Amygdala (tissue), 56 donors: Measurements from ENCODE around the gene CIDEC.
"Not testable (repeated sequence)": the region's sequence is repeated elsewhere in the genome, so short reads cannot be mapped to it uniquely, and the experiment has no call there.

Experiments
- DNase-seq, 56 donors: peaks; one replicate each; lab custom pipeline; 2025; lab: John Stamatoyannopoulos, UW

The CIDEC gene

DNA sequence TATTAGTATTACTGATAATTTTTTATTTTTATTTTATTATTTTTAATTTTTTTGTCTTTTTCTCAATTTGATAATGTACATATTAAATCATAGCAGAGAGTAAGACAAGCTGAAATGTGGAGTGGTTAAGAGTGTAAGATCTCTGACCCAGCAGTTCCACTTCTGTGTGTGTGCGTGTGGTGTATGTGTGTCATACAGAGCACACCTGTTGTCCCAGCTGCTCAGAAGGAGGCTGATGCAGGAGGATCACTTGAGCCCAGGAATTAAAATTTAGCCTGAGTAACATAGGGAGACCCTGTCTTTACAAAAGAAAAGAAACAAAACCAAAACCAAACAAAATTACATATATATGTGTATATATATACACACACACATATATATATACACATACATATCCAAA lies 1.4 kb upstream of the CIDEC start:
- DNase-seq = no peak

DNA sequence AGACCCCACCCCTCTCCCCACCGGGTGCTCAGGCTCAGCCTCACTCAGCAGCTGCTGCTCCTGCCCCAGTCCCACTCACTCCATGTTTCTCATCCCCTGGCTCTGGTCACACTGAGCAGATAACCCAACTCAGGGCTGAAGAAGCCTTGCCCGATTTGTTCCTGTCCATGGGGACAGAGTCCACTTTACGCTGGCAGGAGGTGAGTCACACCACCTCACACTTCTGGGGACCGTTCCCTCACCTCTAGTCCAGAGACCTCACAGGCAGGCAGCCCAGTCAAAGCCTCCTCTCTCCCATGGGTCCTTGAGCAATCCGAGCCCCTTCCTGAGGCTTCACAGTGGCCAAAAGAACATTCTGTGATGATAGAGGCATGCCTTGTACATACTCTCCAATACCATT lies 1.4 kb downstream of the CIDEC start:
- DNase-seq = no peak

DNA sequence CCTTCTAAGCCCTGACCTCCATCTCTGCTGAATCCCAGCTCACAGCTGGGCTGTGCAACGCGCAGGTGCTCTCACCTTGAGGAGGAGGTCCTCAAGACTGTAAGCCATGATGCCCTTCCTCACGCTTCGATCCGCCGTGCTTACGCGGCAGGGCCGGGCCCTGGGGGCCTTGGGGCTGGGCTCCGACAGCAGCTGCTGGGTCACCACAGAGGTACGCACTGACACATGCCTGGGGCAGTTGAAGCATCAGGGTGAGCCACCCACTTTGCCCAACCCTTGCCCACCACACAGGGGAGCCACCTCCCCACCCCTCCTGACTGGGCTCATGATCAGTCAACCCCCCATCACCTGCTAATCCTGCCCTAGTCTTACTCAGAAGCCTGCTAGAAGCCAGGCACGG lies 3.1 kb downstream of the CIDEC start:
- DNase-seq = no peak

DNA sequence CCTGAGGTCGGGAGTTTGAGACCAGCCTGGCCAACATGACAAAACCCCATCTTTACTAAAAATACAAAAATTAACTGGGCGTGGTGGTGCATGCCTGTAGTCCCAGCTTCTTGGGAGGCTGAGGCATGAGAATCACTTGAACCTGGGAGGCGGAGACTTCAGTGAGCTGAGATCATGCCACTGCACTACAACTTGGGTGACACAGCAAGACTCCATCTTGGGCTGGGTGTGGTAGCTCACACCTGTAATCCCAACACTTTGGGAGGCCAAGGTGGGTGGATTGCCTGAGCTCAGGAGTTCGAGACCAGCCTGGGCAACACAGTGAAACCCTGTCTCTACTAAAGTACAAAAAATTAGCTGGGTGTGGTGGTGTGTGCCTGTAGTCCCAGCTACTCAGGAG lies 3.8 kb downstream of the CIDEC start:
- DNase-seq = not testable (repeated sequence)

DNA sequence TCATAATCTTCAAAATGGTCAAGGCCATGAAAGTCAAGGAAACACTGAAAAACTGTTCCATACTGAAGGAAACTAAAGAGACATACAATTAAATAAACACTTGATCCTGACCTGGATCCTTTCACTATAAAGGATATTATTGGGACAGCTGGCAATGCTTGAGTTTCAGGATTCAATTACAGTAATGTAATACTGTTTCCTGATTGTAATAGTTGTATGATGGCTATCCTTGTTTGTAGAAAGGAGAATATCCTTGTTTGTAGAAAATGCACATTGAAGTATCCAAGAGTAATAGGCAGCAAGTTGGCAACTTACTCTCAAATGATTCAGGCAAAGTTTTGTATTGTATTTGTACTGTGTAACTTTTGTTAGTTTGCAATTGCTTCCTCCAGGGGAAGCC lies 4.6 kb downstream of the CIDEC start:
- no peak for DNase-seq

DNA sequence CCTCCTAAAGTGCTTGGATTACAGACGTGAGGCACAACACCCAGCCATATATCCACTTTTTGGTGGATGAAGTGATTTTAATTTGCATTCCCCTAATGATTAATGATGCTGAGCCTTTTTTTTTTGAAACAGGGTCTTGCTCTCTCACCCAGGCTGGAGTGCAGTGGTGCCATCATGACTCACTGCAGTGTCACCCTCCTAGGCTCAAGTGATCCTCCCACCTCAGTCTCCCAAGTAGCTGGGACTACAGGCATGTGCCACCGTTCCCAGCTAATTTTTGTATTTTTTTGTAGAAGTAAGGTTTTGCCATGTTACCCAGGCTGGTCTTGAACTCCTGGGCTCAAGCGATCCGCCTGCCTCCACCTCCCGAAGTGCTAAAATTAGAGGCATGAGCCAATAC lies 8.0 kb downstream of the CIDEC start:
- not testable (repeated sequence) for DNase-seq

DNA sequence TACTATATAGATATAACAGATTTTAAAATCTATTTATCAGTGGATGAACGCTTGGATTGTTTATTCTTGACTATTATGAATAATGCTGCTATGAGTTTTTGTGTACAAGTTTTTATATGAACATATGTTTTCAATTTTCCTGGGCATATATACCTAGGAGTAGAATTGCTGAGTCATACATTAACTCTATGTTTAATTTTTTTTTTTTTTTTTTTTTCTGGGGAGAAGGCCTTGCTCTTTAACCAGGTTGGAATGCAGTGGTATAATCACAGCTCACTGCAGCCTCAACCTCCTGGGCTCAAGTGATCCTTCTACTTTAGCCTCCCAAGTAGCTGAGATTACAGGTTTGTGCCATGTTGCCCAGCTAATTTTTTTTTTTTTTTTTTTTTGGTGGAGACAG lies 9.1 kb downstream of the CIDEC start:
- DNase-seq = no peak

DNA sequence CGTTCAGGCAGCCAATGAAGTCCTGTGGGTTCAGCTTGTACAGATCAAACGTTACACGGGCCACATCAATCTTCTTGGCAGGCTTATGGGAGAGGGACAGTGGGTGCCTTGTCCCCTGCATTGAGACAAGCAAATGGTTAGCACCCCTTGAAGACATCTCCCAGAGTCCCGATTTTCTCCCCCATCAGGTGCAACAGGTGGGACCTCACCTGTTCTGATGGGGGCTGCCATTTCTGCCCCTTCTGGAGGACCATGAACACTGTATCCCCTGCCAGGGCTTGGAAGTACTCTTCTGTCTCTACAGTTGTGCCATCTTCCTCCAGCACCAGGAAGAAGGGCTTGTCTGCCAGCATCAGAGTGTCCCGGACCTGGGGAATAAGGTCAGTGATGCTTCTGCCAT lies 10.1 kb downstream of the CIDEC start:
- no peak for DNase-seq

DNA sequence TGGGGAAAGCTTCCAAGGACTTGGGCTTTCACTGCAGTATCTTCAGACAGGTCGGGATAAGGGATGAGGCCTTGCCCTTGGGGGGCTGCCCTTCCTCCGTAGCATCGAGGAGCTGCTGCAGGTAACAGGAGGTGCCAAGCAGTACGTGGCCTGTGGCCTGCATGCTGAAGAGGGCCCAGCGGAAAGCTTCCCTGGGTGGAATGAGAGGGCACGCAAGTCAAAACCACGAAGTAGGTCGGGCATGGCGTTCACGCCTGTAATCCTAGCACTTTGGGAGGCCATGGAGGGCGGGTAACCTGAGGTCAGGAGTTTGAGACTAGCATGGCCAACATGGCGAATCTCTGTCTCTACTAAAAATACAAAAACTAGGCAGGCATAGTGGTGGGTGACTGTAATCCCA lies 12.9 kb downstream of the CIDEC start:
- DNase-seq = no peak

DNA sequence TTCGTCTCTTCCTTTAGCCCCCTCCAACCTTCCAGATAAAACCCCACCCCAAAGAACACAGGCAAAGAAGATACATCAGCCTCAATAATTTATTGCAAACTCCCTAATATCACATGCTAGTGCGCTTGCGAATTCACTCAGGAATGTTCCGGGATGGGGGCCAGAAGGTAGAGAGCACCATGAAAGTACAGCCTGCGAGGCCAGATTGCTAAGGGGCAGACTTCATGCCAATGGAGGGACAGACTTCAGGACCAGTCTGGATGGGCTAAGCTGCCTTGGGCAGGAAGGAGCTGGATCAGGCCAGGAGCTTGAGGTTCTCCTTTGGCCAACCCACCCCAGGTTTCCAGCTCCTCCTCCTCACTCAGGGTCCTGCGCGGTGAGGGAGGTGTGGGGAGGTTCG lies 13.4 kb downstream of the CIDEC start:
- DNase-seq = no peak

DNA sequence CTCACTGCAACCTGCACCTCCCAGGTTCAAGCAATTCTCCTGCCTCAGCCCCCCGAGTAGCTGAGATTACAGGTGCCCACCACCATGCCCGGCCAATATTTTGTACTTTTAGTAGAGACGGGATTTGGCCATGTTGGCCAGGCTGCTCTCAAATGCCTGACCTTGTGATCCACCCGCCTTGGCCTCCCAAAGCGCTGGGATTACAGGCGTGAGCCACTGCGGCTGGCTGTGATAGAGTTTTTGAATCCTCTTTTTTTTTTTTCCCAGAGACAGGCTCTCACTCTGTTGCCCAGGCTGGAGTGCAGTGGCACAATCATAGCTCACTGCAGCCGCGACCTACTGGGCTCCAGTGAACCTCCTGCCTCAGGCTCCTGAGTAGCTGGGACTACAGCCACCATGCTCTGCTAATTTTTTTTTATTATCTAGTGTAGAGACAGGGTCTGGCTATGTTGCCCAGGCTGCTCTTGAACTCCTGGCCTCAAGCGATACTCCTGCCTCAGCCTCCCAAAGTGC lies 14.9 kb downstream of the CIDEC start:
- peak in 1 of 56 donors; percentile 5 for DNase-seq

DNA sequence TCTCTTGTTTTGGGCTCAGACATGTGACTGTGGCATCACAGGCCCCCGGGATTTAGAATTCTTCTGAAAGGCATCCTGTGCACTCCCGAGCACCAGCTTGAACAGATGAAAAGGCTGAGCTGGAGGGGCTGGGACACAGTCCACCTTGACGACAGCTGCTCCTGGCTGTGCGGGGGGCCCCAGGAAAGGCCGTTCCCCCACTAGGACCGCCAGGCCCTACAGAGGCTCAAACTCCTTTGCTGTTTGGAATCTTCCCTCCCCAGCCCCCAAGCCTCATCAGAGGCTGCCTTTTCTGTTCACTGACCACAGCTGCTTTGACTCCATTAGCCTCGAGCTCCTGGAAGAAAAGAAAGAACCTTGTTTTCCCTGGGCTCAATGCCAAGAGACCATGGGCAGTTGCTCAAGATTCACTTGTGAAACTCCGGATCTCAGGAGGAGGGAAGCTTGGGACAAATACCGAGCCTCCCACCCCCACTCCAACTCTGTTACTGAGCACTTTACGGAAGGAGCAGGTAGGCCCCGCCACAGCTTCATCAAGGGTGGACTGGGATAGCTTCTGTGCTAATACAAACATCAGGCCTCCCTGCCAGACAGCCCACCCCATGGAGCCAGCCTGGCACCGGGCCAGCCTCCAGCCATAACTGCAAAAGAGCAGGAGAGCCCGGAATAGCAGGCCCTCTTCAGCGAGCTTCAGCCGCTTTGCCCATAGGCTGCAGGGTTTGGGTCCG lies 15.7 kb downstream of the CIDEC start:
- DNase-seq = peak in 52 of 56 donors; percentile 23 to 91 (median 52)

DNA sequence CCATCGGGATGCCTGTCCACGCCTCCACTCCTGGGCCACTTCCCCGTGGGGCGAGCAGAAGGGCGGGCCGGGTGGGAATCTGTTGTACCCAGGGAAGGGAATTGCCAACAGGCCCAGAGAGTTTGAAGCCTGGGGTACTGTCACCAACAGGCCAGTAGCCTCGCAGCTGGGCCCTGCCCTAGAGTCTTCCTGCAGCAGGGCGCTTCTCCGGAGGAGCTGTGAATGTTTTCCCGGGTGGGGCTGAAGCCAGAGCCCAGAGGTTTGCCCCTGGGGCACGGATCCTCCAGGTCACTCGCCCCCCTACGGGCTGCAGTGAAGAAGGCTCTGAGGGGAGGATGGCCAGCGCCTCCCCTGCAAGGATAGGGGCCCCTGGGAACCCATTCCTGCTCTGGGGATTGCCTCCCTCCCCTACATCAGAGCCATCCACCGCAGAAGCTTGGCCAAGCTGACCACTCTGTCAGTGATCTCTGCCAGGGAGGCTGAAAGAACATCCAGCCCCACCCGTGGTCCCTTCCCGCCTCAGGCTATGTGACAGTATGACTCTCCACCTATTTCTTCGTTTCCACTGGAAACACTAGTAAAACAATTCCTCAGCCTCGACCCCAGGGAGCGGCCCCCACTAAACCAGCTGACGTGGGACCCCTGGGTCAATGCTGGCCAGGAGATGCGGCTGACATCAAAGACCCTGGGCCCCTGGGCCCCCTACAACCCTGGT lies 16.8 kb downstream of the CIDEC start:
- DNase-seq = no peak

DNA sequence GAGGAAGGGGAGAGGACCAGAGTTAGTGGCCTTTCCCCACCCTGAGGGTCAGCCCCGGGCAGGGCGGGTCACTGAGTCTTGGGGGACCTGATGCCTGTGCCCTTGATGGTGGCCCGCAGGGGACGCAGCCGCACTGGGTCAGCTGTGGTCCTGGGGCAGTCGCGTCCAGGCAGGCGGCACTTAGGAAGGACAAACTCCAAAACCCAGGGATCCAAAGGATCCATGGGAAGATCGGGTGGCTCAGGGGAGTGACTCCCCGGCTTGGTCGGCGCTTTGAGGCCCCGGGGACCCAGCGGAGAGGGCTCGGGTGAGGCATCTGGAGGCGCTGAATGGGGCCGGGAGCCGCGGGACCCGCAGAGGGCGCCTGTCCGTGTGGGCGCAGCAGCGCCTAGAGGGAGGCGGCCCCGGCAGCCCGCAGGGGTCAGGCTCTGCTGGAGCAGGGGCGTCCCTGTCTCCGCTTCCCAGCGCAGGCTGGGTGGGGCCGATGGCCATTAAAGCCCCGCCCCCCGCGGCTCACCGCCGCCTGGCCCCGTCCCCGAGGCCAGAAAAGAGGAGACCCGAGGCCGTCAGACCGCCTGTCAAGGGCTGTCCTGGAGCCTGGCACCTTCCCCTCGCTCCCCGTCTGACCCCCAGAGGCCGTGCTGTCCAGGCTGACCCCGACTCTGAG lies 17.5 kb downstream of the CIDEC start:
- no peak for DNase-seq

DNA sequence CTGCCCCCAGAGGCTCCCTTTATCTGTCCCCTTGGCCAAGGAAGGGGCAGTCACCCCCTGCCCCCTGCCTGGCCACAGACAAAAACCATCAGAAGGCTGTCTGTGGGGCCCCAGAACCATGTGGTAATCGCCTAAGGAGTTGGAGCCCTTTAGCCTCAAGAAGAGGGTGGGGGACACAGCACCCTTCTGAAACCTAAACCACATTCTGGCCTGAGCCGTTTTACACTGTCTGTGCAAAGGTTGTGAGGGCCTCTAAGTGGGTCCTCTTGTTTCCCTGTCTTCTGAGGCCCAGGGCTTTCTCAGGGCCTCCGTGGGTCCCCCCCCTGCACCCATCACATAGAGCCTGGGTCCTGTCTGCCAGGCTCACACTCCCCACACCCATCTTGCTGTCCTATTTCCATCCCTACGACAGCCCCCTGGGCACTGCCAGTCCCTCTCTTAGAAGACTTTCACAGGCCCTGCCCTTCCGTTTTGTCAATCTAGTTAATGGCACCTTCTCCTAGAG lies 18.4 kb downstream of the CIDEC start:
- no peak for DNase-seq

DNA sequence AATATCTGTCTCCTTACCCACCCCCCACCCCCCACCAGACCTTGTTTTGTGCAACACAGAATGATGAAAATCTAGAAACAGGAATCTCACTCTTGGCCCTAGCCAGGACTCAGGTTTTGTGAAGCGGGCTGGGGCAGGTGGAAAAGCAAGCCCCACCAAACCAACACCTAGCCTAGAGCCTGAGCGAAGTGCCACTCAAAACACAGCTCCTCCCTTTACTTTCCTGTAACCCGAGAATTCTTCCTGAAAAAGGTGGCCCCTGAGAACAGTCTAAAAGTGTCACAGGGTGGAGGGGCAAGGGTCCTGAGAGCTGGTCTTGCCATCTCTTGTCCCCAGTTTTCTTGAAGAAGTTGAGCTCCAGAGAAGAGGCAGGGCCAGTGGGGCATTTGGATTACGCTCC lies 18.9 kb downstream of the CIDEC start:
- no peak for DNase-seq

DNA sequence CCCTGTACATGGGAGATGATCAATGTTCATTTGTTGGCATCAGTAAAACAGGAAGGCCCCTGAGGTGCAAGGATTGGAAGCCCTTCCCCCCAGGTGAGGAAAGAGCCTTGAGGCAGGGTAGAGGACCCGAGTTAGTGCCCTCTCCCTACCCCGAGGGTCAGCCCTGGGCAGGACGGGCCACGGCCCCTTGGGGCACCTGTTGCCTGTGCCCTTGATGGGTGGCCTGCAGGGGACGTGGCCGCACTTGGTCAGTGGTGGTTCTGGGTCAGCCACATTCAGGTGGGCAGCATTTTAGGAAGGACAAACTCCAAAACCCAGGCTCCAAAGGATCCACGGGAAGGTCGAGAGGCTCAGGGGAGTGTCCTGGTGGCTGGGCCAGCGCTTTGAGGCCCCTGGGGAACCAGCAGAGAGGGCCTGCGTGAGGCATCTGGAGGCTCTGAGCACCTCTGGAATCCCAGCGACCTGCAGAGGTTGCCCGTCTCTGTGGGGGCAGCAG lies 20.5 kb downstream of the CIDEC start:
- no peak for DNase-seq

DNA sequence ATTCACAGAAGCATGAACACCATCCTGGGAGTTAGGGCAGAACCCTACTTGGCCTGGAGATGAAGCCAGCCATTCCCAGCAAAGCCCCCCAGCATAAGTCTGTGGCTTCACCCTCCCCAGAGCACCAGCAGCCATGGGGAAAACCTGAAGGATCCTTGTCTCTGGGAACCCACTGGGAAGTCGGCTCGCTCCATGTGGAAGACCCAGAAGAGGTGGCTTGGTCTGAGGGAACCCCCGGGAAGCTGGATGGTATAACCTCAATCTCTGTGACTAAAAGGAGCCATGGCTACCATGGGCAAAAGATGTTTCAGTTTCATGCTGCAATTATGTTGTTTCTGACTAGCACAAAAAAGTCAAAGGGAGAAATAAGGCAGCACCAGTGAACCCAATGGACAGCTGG lies 24.5 kb downstream of the CIDEC start:
- no peak for DNase-seq

DNA sequence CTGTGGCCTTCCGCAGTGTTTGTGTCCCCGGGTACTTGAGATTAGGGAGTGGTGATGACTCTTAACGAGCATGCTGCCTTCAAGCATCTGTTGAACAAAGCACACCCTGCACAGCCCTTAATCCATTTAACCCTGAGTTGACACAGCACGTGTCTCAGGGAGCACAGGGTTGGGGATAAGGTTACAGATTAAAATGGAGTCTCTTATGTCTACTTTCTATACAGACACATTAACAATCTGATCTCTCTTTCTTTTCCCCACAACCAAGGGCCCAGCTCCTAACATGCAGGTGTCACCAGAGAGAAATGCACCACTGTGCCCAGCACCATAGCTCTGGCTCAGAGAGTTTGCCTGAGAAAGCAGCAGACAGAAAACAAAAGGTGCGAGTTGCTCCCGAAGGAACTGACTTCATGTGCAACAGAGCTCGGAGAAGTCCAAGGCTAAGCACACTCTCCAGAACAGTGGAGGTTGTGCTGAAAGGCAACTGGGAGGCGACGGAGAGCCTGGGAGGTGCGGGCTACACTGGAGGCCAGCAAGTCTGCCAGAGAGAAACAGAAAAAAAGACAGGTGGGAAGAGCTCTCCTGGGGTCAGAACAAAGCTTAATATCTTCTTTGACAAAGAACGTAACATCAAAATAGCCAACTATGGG lies 25.6 kb downstream of the CIDEC start:
- not testable (repeated sequence) for DNase-seq

DNA sequence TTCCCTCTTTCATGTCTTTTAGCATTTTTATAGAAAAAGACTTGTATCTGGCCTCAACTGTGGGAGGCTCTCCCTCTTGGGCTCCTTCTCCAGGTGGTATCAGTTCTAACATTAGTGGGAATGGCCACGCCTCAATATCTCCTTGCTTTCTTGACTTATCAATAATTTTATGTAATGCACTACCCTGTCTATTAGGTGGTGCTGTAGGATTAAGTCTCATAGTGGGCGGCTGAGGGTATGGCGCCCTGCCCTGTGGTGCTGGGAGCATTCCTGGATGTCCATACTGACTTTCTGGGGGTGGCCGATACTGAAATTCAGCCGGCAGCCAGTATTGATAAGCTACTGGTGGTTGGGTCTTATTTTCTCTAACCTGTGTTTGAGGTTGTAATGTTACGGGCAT lies 27.5 kb downstream of the CIDEC start:
- no peak for DNase-seq

DNA sequence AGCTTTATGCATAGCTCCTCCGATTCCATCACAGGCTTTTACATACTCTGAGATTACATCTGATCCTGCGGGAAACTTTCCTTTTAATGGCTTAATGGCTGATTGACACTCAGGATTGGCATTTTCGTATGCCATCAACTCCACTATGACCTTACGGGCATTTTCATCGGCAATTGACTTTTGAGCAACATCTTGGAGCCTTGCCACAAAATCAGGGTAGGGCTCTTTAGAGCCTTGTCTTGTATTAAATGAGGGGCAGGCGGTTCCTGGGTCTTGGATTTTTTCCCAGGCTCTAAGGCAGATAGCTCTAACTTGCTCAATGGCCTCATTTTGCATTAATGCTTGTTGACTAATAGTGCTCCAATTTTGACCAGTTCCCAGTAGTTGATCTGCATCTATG lies 28.1 kb downstream of the CIDEC start:
- peak in 1 of 56 donors; percentile 42 for DNase-seq
